Neural cell (in vitro differentiated cells): Measurements from ENCODE around the gene PPP1R13B.

Source experiments
- POLR2AphosphoS5 ChIP-seq: IDR thresholded peaks from 2 replicates; pipeline ENCODE4 v1.6.1; 2012
- RAD21 ChIP-seq: fragments of 450-650 bp; conservative IDR thresholded peaks from 2 replicates; pipeline ENCODE4 v1.6.1; 2014; ENCODE audit warnings: antibody characterized with exemption, mild to moderate bottlenecking, moderate library complexity
- TF ChIP-seq, protein P1 (sequence below): fragments of 450-650 bp; IDR thresholded peaks from 2 replicates; pipeline ENCODE4 v1.5.1; 2014; ENCODE audit warnings: antibody characterized with exemption, mild to moderate bottlenecking, moderate library complexity; ENCODE audit not compliant: poor library complexity, severe bottlenecking

DNA sequence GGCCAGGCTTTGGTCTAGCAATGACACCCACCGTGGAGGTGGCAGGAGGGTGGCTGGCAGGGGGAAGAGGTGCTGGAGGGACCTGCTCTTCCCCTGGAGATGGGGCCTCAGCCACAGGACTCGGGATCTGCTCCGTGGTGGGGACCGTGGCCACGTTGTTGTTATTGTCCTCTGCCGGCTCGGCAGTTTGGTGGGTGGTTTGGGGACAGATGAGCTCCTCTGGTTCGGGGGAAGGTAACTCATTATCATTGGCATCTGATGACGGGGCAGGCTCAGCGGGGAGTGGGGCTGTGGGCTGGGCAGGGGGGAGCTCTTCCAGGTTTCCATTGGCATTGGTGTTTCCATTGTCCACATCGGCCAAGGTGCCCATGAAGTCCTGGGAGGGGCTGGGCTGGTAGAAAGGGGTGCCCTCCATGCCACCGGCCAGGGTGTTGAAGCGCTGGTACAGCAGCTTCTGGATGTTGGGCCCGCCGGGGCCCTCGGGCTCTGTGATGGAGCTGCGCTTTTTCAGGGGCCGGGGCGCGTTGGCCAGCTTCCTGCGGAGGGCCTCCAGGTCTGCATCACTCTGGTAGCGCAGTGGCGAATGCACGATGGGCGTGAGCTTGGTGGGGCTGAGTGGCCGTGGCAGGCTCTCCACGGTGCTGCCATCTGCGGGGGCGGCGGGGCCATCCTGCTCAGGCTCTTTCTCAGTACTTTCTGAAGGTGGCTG lies 107.4 kb downstream of the PPP1R13B start:
- TF ChIP-seq POLR2AphosphoS5 (no peak), RAD21 (no peak)
- TF ChIP-seq, protein P1, sequence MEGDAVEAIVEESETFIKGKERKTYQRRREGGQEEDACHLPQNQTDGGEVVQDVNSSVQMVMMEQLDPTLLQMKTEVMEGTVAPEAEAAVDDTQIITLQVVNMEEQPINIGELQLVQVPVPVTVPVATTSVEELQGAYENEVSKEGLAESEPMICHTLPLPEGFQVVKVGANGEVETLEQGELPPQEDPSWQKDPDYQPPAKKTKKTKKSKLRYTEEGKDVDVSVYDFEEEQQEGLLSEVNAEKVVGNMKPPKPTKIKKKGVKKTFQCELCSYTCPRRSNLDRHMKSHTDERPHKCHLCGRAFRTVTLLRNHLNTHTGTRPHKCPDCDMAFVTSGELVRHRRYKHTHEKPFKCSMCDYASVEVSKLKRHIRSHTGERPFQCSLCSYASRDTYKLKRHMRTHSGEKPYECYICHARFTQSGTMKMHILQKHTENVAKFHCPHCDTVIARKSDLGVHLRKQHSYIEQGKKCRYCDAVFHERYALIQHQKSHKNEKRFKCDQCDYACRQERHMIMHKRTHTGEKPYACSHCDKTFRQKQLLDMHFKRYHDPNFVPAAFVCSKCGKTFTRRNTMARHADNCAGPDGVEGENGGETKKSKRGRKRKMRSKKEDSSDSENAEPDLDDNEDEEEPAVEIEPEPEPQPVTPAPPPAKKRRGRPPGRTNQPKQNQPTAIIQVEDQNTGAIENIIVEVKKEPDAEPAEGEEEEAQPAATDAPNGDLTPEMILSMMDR, result no peak
